ENCODE data around the gene SERINC5. TPM values are rescaled to one million over a fixed set of nuclear protein-coding genes. Genes with fewer than 3 reads are reported as not detected.

The SERINC5 gene
- total RNA-seq, 2 donors from 2014 or later = 134 to 183 TPM

DNA sequence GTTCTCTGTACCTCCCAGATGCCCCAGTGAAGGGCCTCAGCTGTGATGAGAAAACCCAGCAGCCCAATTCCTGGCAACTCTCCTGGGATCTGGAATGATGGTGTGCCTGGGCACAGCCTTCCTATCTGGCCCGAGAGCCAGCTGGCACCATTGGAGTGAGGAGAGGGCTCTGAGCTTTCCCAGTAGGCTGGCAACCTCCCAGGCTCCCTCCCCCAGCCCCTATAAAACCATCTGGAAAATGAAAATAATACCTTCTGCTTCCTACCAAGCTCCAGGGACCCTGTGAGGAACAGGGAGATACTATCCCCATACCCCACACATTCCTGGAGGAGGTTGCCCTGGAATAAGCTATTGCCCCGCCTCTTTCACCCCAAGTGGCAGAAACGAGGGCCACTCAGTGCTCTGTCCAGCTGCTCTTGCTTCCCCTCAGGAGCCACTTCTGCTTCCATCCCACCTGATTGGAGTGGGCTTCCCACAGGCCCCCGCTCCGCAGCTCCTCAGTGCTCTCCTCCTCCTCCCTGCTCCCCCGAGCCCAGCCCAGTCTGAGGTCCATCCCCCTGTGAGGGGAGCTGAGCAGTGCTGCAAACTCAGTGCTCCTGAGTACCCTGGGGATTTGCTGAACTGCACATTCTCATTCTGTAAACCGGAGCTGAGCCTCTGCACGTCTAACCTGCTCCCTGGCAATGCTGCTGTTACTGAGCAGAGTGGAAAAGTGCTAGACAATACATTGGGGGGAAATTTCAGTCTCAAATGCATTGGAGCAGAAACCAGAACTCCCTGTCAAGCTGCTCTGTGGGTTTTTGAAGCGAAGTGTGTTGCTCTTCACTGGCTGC lies 146.0 kb downstream of the SERINC5 start:
- Histone ChIP-seq H3K9me3 (ENCODE audit: control insufficient read depth, low read length) (peaks cover 36% of the 10 kb centered on the region), H3K27me3 (ENCODE audit: control insufficient read depth, insufficient read depth, low read length, poor library complexity, severe bottlenecking) (no peaks in the 10 kb centered on the region), H3K27ac (ENCODE audit: low read depth, low read length) (peak overlapping the region; percentile 76), H3K4me1 (ENCODE audit: control insufficient read depth, insufficient read depth, low read length) (peaks cover 12% of the 10 kb centered on the region), H3K4me3 (ENCODE audit: low read length) (no peak overlapping the region), H3K9ac (ENCODE audit: extremely low read depth, low read length, poor library complexity, severe bottlenecking) (peak overlapping the region; percentile 66), H3K36me3 (ENCODE audit: control insufficient read depth, insufficient read depth, low read length) (no peaks in the 10 kb centered on the region)
- Mint-ChIP-seq H3K36me3 (ENCODE audit: low read depth) (peaks cover 14% of the 10 kb centered on the region), H3K4me3 (peak overlapping the region; percentile 17), H3K27ac (peak overlapping the region; percentile 95), H3K27me3 (ENCODE audit: insufficient read depth) (no peaks in the 10 kb centered on the region), H3K4me1 (peaks cover 43% of the 10 kb centered on the region), H3K9me3 (peaks cover 18% of the 10 kb centered on the region)
- TF ChIP-seq CTCF (conservative IDR thresholded peaks at IDR 0.05) = no peak
- WGBS, 2 experiments (ENCODE audit: insufficient coverage in 1 of 2, insufficient read length in 1 of 2) = 43 to 72% methylated on average over 7 to 9 of the region's 9 CpGs
- peak; percentile 71 for DNase-seq

DNA sequence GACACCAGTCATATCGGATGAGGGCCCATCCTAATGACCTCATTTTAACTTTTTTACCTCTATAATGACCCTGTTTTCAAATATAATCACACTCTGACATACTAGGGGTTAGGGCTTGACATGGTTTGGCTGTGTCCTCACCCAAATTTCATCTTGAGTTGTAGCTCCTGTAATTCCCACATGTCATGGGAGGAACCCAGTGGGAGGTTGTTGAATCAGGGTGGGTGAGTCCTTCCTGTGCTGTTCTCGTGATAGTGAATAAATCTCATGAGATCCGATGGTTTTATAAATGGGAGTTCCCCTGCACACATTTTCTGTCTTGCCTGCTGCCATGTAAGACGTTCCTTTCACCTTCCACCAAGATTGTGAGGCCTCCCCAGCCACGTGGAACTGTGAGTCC lies 148.9 kb downstream of the SERINC5 start:
- Histone ChIP-seq H3K9me3 (ENCODE audit: control insufficient read depth, low read length) (peaks cover 15% of the 10 kb centered on the region), H3K27ac (ENCODE audit: low read depth, low read length) (no peak overlapping the region), H3K4me1 (ENCODE audit: control insufficient read depth, insufficient read depth, low read length) (peaks cover 11% of the 10 kb centered on the region), H3K9ac (ENCODE audit: extremely low read depth, low read length, poor library complexity, severe bottlenecking) (no peak overlapping the region), H3K27me3 (ENCODE audit: control insufficient read depth, insufficient read depth, low read length, poor library complexity, severe bottlenecking) (no peaks in the 10 kb centered on the region), H3K4me3 (ENCODE audit: low read length) (no peak overlapping the region), H3K36me3 (ENCODE audit: control insufficient read depth, insufficient read depth, low read length) (no peaks in the 10 kb centered on the region)
- Mint-ChIP-seq H3K27me3 (ENCODE audit: insufficient read depth) (no peaks in the 10 kb centered on the region), H3K4me1 (peaks cover 39% of the 10 kb centered on the region), H3K27ac (no peak overlapping the region), H3K36me3 (ENCODE audit: low read depth) (no peaks in the 10 kb centered on the region), H3K9me3 (no peaks in the 10 kb centered on the region), H3K4me3 (no peak overlapping the region)
- 90 to 95% methylated on average over 2 to 5 of the region's 5 CpGs for WGBS, 2 experiments (ENCODE audit: insufficient coverage in 1 of 2, insufficient read length in 1 of 2)
- peak; percentile 1 for DNase-seq
- TF ChIP-seq CTCF (conservative IDR thresholded peaks at IDR 0.05) = no peak

GRCh38 chr5:80105698-80106439 lies 150.0 kb downstream of the SERINC5 start:
- Mint-ChIP-seq H3K9me3 (no peaks in the 10 kb centered on the region), H3K36me3 (ENCODE audit: low read depth) (no peaks in the 10 kb centered on the region), H3K4me1 (peaks cover 29% of the 10 kb centered on the region), H3K27ac (no peak overlapping the region), H3K4me3 (no peak overlapping the region), H3K27me3 (ENCODE audit: insufficient read depth) (no peaks in the 10 kb centered on the region)
- Histone ChIP-seq H3K4me3 (ENCODE audit: low read length) (no peak overlapping the region), H3K27ac (ENCODE audit: low read depth, low read length) (no peak overlapping the region), H3K9ac (ENCODE audit: extremely low read depth, low read length, poor library complexity, severe bottlenecking) (no peak overlapping the region), H3K27me3 (ENCODE audit: control insufficient read depth, insufficient read depth, low read length, poor library complexity, severe bottlenecking) (no peaks in the 10 kb centered on the region), H3K36me3 (ENCODE audit: control insufficient read depth, insufficient read depth, low read length) (no peaks in the 10 kb centered on the region), H3K9me3 (ENCODE audit: control insufficient read depth, low read length) (peaks cover 15% of the 10 kb centered on the region), H3K4me1 (ENCODE audit: control insufficient read depth, insufficient read depth, low read length) (peaks cover 9% of the 10 kb centered on the region)
- no peak for TF ChIP-seq CTCF (conservative IDR thresholded peaks at IDR 0.05)
- DNase-seq = peak; percentile 37
- 89 to 92% methylated on average over 2 to 7 of the region's 7 CpGs for WGBS, 2 experiments (ENCODE audit: insufficient coverage in 1 of 2, insufficient read length in 1 of 2)

Measured in endodermal cell (in vitro differentiated cells).